ENCODE measurements around the gene OPRL1. TPM values are rescaled to one million over a fixed set of nuclear protein-coding genes. Genes with fewer than 3 reads are reported as not detected.

OPRL1 gene
- total RNA-seq, 4 donors from 2014 or later: 0.54 to 0.94 (median 0.68) TPM

GRCh38 chr20:64092258-64093012 lies 12.6 kb downstream of the OPRL1 start:
- Histone ChIP-seq H3K9me3 (no peaks in the 10 kb centered on the region), H3K4me1 (no peaks in the 10 kb centered on the region), H3K27me3 (no peaks in the 10 kb centered on the region), H3K36me3 (no peaks in the 10 kb centered on the region), H3K27ac (no peak overlapping the region), H3K4me3 (replicated peaks in 1 of 3) (no peak overlapping the region)
- 56 to 78% methylated on average over 5 to 22 of the region's 27 CpGs for WGBS, 2 donors
- intact Hi-C loops (cut with DNase I): no loop called here
- DNase-seq: no peak
- TF ChIP-seq CTCF (IDR thresholded peaks at IDR 0.05): no peak
- TF ChIP-seq POLR2A (IDR thresholded peaks at IDR 0.05): no peak

GRCh38 chr20:64093013-64093503 lies 13.2 kb downstream of the OPRL1 start:
- WGBS, 2 donors: 50 to 60% methylated on average over 2 to 8 of the region's 9 CpGs
- Histone ChIP-seq H3K4me1 (no peaks in the 10 kb centered on the region), H3K27ac (no peak overlapping the region), H3K4me3 (replicated peaks in 1 of 3) (no peak overlapping the region), H3K27me3 (no peaks in the 10 kb centered on the region), H3K36me3 (no peaks in the 10 kb centered on the region), H3K9me3 (no peaks in the 10 kb centered on the region)
- no peak for TF ChIP-seq POLR2A (IDR thresholded peaks at IDR 0.05)
- TF ChIP-seq CTCF (IDR thresholded peaks at IDR 0.05): no peak
- intact Hi-C loops (cut with DNase I): no loop called here
- DNase-seq: no peak

GRCh38 chr20:64095455-64095854 lies 15.6 kb downstream of the OPRL1 start:
- H3K4me1 ChIP-seq: no peaks in the 10 kb centered on the region
- intact Hi-C loops (cut with DNase I): no loop called here

GRCh38 chr20:64095927-64096326 lies 16.0 kb downstream of the OPRL1 start:
- Histone ChIP-seq H3K4me1 (no peaks in the 10 kb centered on the region), H3K27ac (no peak overlapping the region), H3K36me3 (no peaks in the 10 kb centered on the region), H3K9me3 (no peaks in the 10 kb centered on the region), H3K27me3 (no peaks in the 10 kb centered on the region), H3K4me3 (replicated peaks in 1 of 3) (no peak overlapping the region)
- intact Hi-C loops (cut with DNase I): no loop called here
- WGBS, 2 donors: 81 to 84% methylated on average over 5 to 11 of the region's 11 CpGs
- DNase-seq: no peak
- TF ChIP-seq CTCF (IDR thresholded peaks at IDR 0.05) (no peak), POLR2A (IDR thresholded peaks at IDR 0.05) (no peak)

More at GRCh38 chr20:64095455-64095854, 15.6 kb downstream of the OPRL1 start:
- 77 to 88% methylated on average over 4 of the region's 4 CpGs for WGBS, 2 donors
- Histone ChIP-seq H3K4me3 (replicated peaks in 1 of 3) (no peak overlapping the region), H3K27me3 (no peaks in the 10 kb centered on the region), H3K36me3 (no peaks in the 10 kb centered on the region), H3K27ac (no peak overlapping the region), H3K9me3 (no peaks in the 10 kb centered on the region)
- no peak for DNase-seq
- no peak for TF ChIP-seq POLR2A (IDR thresholded peaks at IDR 0.05)
- no peak for TF ChIP-seq CTCF (IDR thresholded peaks at IDR 0.05)

- Histone ChIP-seq H3K27me3 (no peaks in the 10 kb centered on the region), H3K36me3 (no peaks in the 10 kb centered on the region), H3K27ac (no peak overlapping the region), H3K9me3 (no peaks in the 10 kb centered on the region), H3K4me3 (replicated peaks in 1 of 3) (no peak overlapping the region), H3K4me1 (no peaks in the 10 kb centered on the region)
- no peak for TF ChIP-seq CTCF (IDR thresholded peaks at IDR 0.05)
- TF ChIP-seq POLR2A (IDR thresholded peaks at IDR 0.05): no peak
- WGBS, 2 donors: 86 to 89% methylated on average over 6 of the region's 6 CpGs
- intact Hi-C loops (cut with DNase I): no loop called here
- DNase-seq: no peak
These were observed 16.7 kb downstream of the OPRL1 start for GRCh38 chr20:64096535-64096934.
